KOPT-K1 (cell line): ENCODE data around the gene CDC5L.
"Not testable (repeated sequence)": the region's sequence is repeated elsewhere in the genome, so short reads cannot be mapped to it uniquely, and the experiment has no call there.

Experiments used
- H3K27ac ChIP-seq: fragments of 200-600 bp; sonication (generic); 2 replicates; pipeline ENCODE4 v1.5.1; 2016; ENCODE audit warnings: antibody characterized with exemption, mild to moderate bottlenecking, low read depth, low read length; ENCODE audit not compliant: poor library complexity, severe bottlenecking
- H3K36me3 ChIP-seq: fragments of 200-600 bp; sonication (generic); 2 replicates; pipeline ENCODE4 v1.5.1; 2017; ENCODE audit warnings: antibody characterized with exemption, mild to moderate bottlenecking, low read length, moderate library complexity; ENCODE audit not compliant: insufficient read depth
- H3K9me3 ChIP-seq: fragments of 200-600 bp; sonication (generic); 2 replicates; pipeline ENCODE4 v1.5.1; 2017; ENCODE audit warnings: antibody characterized with exemption, low read length, mild to moderate bottlenecking; ENCODE audit not compliant: insufficient read depth, poor library complexity, severe bottlenecking

Gene CDC5L

DNA sequence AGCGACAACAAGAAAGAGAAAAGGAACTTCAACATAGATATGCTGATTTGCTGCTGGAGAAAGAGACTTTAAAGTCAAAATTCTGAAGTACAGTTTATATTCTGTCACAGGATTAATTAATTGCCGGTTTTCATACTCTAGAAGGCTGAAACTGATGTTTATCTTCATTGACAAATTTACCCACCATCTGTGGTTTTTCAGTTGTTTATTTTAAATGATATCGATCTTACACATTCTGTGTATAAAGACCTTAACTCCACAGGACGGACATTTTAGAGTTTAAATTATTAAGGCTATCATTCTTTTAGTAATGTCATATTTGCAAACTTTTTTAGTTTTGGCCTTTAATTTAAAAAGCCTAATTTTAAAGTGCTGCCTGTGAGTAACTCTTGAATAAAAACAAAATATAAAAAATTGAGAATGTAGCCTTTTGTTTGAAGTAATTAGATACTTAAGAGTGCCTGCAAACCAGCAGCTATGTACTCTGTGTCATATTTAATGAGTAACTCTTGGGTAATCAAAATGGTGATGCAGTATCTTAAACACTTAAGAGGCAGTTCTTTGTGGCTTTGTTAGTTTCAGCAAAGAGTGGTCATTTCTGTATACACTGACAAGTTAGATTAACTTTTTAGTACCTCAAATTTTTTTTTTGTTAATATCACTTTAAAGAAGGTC, 59.3 kb downstream of the CDC5L start:
- Histone ChIP-seq H3K27ac (no peak overlapping the region), H3K36me3 (peaks cover 85% of the 10 kb centered on the region), H3K9me3 (peaks cover 21% of the 10 kb centered on the region)

GRCh38 chr6:44449181-44449580, 61.7 kb downstream of the CDC5L start:
- peaks cover 86% of the 10 kb centered on the region for H3K36me3 ChIP-seq
- H3K27ac ChIP-seq, H3K9me3 ChIP-seq: not testable (repeated sequence)

- Histone ChIP-seq H3K9me3 (no peaks in the 10 kb centered on the region), H3K36me3 (peaks cover 59% of the 10 kb centered on the region), H3K27ac (no peak overlapping the region)
These were observed 64.5 kb downstream of the CDC5L start for GRCh38 chr6:44451803-44452695.

DNA sequence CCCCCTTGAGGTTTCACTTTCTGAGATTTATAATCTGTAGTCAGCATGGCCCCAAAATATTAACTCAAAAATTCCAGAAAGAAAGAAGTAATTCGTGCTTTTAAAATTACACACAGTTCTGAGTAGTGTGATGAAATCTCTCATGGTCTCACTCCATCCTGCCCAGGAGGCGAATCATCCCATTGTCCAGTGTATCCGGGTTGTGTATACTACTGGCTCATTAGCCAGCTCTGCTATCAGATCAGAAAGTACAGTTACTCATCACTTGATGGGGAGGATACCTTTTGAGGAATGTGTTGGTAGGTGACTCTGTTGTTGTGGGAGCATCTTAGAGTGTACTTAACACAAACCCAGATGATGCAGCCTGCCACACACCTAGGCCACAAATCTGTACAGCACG, 65.2 kb downstream of the CDC5L start:
- Histone ChIP-seq H3K27ac (no peak overlapping the region), H3K9me3 (no peaks in the 10 kb centered on the region), H3K36me3 (peaks cover 52% of the 10 kb centered on the region)

DNA sequence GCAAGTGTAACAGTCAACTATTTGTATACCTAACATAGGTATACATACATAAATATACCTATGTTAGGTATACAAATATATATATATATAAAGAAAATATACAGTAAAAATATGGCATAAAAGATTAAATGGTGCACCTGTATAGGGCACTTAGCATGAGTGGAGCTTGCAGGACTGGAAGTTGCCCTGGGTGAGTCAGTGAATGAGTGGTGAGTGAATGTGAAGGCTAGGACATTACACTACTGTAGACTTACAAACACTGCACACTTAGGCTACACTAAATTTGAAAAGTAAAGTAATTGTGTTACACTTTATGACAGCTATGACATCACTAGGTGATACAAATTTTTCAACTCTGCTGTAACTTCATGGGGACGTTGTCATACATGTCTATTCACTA, 65.6 kb downstream of the CDC5L start:
- H3K9me3 ChIP-seq, result no peaks in the 10 kb centered on the region
- H3K27ac ChIP-seq, result no peak overlapping the region
- peaks cover 48% of the 10 kb centered on the region for H3K36me3 ChIP-seq

DNA sequence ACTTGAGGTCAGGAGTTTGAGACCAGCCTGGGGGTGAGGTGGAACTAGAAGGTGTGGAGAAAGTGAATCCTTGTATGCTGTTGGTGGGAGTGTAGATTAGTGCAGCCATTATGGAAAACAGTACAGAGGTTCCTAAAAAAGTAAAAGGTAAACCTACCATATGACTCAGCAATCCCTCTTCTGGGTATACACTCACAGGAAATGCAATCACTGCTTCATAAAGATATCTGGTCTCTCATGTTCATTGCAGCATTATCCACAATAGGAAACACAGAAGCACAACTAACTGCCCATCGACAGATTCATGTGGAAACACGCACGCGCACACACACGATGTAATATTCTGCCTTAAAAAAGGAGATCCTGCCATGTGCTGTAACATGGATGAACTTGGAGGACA, 66.7 kb downstream of the CDC5L start:
- peaks cover 37% of the 10 kb centered on the region for H3K36me3 ChIP-seq
- no peak overlapping the region for H3K27ac ChIP-seq
- H3K9me3 ChIP-seq, result no peaks in the 10 kb centered on the region

DNA sequence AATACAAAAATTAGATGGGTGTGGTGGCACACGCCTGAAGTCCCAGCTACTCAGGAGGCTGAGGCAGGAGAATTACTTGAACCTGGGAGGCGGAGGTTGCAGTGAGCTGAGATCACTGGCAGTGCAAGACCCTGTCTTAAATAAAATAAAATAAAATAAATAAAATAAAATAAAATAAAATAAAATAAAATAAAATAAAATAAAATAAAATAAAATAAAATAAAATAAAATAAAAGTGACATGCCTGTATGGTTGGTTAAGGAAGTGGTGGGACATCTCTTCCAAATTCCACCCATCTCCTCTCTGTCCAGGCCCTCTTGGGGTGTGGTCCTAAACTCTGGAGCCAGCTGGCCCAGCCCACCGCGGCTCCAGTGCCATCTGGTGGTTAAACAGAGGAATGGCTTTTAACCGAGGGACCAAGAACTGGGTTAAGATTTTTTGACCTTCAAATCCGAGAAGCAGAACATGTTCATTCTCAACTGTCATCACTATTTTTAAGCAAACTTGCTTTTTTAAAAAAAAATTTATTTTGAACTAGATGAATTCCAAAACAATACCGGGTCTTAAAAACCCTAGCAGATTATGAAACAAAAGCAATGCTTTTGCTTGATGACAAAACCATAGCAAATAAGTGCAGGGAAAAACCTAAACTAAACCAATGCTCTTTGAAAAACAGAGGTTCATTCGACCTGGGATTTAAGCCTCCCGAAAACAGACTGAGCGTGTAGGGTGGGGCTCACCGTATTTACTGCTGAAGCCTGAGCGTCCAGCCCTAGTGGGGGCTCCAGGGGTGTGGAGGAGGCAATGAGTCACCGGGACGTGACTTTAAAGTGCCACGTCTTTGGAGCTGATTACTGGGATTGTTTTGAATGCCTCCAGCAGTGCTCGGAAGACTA, 68.8 kb downstream of the CDC5L start:
- H3K36me3 ChIP-seq, result peaks cover 30% of the 10 kb centered on the region
- no peak overlapping the region for H3K27ac ChIP-seq
- no peaks in the 10 kb centered on the region for H3K9me3 ChIP-seq

GRCh38 chr6:44456966-44457292, 69.4 kb downstream of the CDC5L start:
- Histone ChIP-seq H3K9me3 (no peaks in the 10 kb centered on the region), H3K36me3 (peaks cover 24% of the 10 kb centered on the region), H3K27ac (no peak overlapping the region)

GRCh38 chr6:44457596-44457995, 70.1 kb downstream of the CDC5L start:
- Histone ChIP-seq H3K27ac (no peak overlapping the region), H3K36me3 (peaks cover 17% of the 10 kb centered on the region), H3K9me3 (no peaks in the 10 kb centered on the region)

DNA sequence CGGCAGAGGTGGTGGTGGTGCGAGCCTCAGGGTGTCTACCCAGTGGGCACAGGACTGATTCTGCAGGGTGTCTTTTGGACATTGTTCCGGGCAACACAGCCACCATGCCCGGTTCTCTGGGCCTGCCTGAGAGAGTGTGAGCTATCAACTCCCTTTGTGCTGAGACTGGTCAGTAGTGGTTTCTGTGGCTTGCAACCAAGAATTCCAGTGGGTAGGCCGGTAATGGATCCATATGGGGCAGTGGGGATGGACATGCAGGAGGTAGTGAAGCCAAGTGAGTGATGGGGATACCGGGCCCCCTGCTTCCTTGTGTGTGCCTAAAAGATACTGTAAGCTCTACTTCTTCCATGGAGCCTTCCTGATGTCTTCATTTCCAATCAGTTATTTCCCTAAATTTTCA, 71.0 kb downstream of the CDC5L start:
- Histone ChIP-seq H3K36me3 (peaks cover 8% of the 10 kb centered on the region; the same call in 1 of the 2 replicates), H3K27ac (no peak overlapping the region), H3K9me3 (no peaks in the 10 kb centered on the region)

GRCh38 chr6:44462335-44462734, 74.8 kb downstream of the CDC5L start:
- Histone ChIP-seq H3K36me3 (no peaks in the 10 kb centered on the region), H3K27ac (no peak overlapping the region), H3K9me3 (no peaks in the 10 kb centered on the region)

- no peak overlapping the region for H3K27ac ChIP-seq
These were observed 75.6 kb downstream of the CDC5L start for GRCh38 chr6:44462797-44463727.

GRCh38 chr6:44463728-44464450, 76.4 kb downstream of the CDC5L start:
- H3K27ac ChIP-seq, result no peak overlapping the region
- H3K36me3 ChIP-seq, result no peaks in the 10 kb centered on the region
- no peaks in the 10 kb centered on the region for H3K9me3 ChIP-seq

More at GRCh38 chr6:44462797-44463727, 75.6 kb downstream of the CDC5L start:
- no peaks in the 10 kb centered on the region for H3K36me3 ChIP-seq
- no peaks in the 10 kb centered on the region for H3K9me3 ChIP-seq
